SK-MEL-5 (cell line): ENCODE data around the gene PSENEN. TPM values are rescaled to one million over a fixed set of nuclear protein-coding genes. Genes with fewer than 3 reads are reported as not detected.

ENCODE experiments used
- DNase-seq: peaks from one replicate; pipeline ENCODE4 v3.0.0-alpha.2; 2016; ENCODE audit warnings: low read depth, low spot score
- in situ Hi-C: cut with HindIII; loops from 2 replicates; pipeline ENCODE4 v1.10.0; 2016; ENCODE audit warnings: low sequenced_read_pairs, high pct_unique_total_duplicates, low pct_unique_long_range_greater_than_20kb
- total RNA-seq: library from RNA; depleted of rRNA; stranded (reverse); fragments of >200 nt; shearing (Covaris generic); gene quantifications from 2 replicates; pipeline ENCODE4 v1.2.3, GENCODE V29; 2014

The PSENEN gene
- total RNA-seq, 1 experiment from 2014 or later, result 51.5 TPM

DNA sequence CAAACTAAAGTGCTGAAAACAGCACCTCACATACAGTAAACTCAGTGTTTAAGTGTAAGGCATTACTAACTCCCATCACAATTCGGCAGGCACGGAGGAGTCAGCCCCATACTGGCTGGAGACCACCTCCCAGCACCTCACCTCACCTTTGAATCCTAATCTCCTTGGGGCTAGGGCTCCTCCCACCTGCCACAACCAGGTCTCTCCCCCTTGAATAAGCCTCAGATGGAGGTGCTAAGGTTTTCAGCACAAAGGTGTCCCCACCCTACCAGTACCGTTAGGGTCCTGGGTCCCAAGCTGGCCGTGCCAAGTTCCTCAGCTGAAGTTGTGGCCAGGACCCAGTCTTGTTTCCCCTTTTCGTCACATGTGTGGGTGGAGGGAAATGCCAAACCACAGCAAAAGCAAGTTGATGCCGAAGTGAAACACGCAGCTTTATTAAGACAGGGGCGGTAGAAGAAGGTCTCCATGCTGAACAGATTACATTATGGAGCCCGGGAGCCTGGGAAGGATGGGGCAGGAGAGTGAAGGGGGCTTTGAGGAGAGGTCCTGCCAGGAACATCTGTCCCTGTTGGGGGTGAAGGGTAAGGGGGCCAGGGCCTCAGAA lies 3.2 kb upstream of the PSENEN start, which contains the start of gene IGFLR1:
TSS of gene IGFLR1 (minus strand) at position 332 of the 604 bp plus-strand sequence. CDS start 1,272 bp downstream, outside the sequence.
- in situ Hi-C loops, result no loop called here
- no peak for DNase-seq

DNA sequence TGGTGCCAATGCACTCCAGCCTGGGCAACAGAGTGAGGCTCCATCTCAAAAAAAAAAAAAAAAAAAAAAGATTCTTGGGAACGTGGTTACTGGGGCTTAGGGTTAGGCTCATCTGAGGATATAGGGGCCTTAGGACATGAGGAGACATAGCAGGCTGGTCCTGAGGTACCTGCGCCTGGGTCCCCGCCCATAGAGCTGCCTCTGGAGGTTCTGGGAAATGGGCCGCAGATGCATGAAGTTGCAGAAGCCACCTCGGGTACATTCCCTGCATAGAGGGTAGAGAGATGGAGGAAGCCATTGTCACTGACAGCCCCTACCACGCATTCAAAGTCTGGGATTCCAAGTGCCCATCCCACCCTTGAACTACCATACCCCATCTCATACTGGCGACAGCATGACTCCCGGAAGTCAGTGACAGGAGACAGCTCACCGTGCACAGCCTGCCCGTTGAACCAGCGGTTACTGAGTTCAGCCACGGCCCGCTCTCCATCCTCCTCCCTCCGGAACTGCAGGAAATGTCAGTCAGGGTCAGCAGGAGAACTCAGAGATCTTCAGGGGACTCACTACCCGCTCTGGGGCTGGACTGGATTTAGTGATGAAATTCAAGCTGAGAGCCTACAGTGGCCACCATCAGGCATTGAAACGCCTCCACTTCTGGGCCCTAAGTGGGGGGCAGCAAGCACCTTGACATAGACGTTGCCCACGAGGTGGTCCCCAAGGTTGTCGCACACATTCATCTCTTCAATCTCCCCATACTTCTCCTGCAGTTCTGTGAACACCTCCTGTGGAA lies 1.6 kb upstream of the PSENEN start:
- in situ Hi-C loops, result no loop called here
- no peak for DNase-seq

DNA sequence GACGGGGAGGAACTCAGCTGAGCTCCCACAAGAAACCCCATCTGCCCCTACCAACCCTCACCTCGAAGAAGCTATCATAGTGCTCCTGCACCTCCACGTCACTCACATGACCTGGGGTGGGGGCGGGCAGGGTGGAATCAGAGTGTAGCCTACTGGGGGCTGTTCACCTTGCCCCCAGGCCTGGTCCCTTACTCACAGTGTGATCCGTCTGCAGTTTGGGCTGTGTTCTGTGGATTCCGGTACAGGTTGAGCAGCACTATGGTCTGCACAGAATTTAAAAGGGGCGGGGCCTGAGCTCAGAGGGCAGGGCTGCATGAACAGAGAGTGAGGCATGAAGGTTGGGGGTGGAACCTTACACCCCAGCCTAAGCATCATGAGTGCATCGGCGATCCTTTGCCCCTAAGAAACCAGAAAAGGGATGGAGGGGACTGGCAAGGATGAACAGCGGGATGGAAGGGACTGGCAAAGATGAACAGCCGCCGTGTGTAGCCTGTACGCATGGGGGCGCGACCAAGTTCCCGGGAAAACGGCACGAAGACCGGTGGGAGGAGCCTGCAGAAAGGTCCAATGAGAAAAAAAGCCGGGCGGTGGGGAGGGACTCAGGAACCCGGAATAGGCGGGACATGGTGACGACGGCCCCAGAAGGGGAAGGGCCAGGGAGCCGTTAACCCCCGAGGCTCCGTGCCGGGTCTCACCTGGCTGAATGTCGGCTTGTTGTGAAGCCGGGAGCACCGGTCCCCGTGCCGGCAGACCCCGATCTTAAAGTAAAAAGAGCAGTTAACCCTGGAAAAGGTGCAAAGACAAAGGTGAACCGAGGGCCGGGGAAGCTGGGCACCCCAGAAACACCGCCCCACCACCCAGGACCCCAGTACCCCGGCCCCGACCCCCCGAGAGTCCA lies 772 bp upstream of the PSENEN start:
- in situ Hi-C loops, result no loop called here

DNA sequence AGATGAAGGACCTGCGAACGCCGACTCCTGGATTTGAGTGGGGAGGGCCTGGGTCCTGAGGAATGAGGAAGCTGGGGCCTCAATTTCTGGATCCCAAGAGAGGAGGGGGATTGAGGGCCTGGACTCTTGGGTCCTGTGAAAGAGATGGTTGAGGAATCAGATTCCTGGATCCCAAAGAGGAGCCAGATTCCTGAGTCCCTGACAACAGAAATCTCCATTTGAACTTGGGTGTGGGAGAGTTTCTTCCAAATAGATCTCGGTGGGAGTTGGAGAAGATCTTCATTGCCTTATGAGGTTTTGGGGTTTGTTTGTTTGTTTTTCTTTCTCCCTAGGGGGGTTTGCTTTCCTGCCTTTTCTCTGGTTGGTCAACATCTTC lies 624 bp downstream of the PSENEN start:
- DNase-seq, result no peak
- in situ Hi-C loops, result no loop called here

More for the DNA sequence above, 772 bp upstream of the PSENEN start:
- DNase-seq, result peak; percentile 97

DNA sequence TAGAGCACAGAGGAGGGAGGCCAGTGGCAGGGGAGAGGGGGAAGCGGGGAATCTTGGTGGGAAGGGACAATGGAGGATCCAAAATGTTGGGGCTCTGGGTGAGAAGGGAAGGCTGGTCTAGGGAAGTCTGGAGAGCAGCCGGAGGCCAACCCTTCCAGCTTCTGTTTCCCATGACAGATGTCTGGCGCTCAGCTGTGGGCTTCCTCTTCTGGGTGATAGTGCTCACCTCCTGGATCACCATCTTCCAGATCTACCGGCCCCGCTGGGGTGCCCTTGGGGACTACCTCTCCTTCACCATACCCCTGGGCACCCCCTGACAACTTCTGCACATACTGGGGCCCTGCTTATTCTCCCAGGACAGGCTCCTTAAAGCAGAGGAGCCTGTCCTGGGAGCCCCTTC lies 1.1 kb downstream of the PSENEN start:
- in situ Hi-C loops, result no loop called here

DNA sequence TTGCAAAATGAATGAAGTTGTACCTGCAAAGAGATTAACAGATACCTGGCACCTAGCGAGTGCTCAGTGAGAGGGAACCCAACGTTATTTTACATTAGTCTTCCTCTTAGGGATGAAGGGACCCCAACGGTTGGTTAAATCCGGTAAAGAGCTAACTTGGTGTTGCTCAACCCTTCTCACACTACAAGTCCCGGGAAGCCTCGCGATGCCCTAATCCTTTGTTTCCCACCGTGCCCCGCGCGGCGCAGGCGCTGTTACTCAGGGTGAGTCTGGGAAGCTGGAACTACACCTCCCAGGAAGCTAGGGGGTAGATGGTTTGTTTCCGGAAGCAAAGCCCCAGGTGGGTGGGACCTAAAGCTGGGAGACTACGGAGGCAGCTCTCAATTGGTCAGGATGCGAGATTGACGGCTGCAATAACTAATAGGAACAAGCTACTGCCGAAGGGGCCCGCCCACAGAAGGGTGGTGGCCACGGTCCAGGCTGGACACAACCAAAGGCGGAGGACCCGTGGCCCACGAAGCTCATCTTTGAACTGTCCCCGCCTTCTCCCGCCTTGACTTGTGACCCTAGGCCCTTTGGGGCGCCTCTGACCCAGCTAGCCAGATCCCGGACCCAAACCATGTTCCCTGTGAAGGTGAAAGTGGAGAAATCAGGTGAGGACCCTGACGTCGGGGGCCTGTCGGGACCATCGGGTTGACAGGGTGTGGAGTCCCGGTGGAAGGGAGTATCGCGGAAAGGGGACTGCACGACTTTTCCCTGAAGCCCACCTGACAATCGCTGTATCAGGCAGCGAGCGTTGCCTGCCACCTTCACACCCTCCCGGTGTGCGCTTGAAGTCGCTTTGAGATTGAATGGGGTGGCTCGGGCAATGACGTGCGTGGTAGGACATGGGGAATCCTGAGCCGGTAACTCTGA lies 2.9 kb downstream of the PSENEN start, which contains the start of gene LIN37:
TSS of gene LIN37 (plus strand) at position 471 of the 915 bp plus-strand sequence. CDS start at position 620, 149 bp downstream.
- peak; percentile 99 for DNase-seq
- in situ Hi-C loops, result no loop called here

More for the DNA sequence above, 1.1 kb downstream of the PSENEN start:
- no peak for DNase-seq

DNA sequence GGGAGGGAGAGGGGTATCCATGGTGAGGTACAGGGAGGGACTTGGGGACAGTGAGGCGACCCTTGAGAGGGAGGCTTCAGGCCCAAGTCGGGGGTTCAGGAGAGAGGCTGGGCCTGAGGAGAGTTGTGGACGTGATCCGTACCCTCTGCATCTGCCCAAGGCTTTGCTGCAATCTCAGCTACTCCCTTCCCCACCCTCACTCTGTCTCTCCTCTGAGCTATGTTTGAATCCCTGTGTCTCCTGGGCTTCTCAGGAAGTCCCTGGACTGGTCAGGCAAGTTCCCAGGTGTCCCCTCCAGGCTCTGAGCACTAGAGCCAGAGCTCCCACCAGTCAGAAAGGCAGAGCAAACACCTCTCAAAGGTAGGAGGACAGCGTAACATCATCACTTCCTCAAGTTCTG lies 4.7 kb downstream of the PSENEN start:
- no peak for DNase-seq
- in situ Hi-C loops, result no loop called here

DNA sequence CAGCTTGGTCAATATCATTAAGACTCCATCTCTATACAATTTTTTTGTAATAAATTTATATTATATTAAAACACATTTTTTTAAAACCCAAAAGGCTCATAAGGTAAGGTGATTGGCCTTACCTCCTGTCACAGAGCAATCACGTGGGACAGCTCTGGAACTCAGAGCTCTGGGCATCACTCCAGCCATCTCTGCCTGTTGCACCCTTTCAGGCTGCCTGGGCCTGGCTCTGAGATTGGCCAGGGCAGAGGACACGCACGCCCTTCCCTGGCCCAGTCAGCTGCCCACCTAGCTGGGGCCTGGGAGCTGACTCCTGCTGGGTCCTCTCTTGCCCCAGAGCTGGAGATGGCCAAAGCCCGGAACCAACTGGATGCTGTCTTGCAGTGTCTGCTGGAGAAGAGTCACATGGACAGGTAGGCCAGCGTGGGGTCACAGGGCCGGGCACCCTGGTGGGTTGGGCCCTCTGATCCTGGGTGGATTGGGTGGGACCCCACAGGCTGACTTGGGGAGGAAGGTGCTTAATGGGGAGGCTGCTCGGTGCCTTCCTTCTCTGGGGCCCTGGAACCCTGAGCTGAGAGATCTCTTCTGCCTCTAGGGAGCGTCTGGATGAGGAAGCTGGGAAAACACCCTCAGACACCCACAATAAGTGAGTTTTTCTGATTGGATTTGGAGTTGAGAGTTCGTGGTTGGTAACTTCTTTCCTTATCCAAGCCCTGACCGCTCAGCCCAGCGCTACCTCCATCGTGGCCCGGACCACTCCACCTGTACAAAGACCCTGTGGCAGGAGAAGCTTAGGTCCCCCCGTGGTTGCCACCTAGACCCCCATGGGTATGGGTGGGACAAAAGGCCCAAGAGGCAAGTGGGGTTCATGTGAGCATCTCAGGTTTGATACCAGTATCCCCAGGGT lies 6.6 kb downstream of the PSENEN start:
- in situ Hi-C loops, result no loop called here
- no peak for DNase-seq

DNA sequence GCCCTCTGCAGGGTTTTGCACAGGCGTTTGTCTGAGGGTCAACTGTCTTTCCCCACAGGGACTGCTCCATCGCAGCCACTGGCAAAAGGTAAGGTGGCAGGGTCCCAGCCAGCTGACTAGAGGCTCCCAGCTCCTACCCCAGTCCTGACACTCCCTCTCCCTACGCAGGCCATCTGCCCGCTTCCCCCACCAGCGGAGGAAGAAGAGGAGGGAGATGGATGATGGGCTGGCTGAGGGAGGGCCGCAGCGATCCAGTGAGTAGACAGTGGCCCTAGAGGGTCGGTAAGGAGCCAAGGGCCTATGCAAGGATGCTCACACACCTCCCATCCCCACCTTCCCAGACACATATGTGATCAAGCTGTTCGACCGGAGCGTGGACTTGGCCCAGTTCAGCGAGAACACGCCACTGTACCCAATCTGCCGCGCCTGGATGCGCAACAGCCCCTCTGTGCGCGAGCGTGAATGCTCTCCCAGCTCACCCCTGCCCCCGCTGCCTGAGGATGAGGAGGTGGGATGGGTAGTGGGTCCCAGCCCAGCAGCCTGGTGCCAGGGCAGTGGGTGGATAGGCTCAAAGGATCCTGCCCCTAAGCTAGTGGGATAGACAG lies 7.4 kb downstream of the PSENEN start:
- in situ Hi-C loops, result no loop called here
- DNase-seq, result no peak

DNA sequence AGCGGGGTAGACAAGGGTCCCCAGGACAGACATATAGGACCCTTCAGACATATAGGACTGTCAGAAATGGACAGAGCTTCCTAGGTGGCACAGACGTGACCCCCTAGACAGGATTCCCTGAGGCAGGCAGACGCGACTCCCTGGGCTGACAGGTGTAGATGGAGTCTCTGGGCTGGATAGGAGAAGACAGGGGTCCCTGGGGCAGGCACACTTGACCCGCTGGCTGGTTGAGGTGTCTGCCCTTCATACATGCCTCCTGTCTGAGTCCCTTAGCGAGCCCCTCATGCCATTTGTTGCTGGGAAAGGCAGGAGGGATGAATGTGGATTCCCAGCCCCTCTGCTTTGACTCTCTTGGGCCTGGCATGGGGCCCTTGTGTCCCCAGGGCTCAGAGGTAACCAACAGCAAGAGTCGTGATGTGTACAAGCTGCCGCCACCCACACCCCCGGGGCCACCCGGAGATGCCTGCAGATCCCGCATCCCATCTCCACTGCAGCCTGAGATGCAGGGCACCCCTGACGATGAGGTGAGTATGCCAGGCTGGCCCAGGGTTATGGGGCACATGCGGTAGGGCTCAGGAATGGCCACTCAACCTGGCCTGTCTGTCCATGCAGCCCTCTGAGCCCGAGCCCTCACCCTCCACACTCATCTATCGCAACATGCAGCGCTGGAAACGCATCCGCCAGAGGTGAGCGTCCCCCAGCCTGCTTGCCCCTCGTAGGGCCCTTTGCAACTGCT lies 8.4 kb downstream of the PSENEN start:
- in situ Hi-C loops, result no loop called here
- no peak for DNase-seq

DNA sequence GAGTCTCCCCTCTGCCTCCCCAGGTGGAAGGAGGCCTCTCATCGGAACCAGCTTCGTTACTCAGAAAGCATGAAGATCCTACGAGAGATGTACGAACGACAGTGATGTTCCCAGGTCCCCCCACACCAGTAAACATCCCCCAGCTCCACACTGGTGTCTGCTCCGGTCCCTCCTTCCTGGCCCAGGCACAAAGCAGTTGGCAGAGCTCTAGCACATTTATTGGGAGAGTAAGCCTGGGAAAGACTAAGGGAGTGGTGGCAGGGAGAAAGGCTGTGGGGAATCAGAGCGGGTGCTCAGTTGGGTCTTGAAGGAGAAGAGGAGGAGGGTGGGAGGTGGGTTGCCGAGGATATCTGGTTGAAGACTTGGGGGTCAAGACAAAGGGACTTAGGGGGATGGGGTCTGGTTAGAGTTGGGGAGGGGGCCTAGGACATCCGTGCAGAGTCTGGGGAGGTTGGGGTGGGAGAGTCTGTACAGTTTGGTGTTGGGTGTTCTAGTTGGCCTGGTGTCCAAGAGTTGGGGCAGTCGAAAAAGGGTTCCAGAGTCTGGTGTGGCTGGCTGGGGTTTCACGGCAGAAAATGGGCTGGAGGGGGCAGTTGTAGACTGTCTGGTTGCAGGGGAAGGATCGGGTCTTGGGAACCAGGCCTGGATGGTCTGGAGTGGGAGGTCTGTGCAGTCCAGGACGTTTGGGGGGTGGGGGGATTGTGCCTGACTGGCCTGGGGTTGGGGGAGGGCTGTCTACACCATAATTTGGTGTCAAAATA lies 9.1 kb downstream of the PSENEN start:
- in situ Hi-C loops, result no loop called here
- DNase-seq, result no peak

DNA sequence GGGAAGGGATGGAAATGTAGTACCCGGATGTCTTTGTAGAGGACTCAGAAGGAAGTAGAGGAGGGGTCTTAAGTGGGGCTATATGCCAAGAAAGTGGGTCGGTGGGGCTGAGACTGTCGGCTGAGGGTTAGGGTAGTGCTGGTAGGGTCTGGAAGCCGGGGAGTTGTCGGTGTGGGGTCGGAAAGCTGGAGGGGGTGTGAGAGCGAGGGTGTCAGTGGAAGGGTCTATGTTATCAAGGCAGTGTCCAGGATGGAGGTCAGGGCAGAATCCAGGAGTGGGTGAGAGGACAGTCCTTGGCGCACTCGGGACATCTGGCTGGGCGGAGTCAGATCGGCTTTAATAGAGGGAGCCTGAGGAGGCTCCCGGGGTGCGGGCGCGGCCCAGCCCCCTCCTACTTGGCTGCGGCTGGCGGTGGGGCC lies 9.7 kb downstream of the PSENEN start:
- in situ Hi-C loops, result no loop called here
- DNase-seq, result no peak

DNA sequence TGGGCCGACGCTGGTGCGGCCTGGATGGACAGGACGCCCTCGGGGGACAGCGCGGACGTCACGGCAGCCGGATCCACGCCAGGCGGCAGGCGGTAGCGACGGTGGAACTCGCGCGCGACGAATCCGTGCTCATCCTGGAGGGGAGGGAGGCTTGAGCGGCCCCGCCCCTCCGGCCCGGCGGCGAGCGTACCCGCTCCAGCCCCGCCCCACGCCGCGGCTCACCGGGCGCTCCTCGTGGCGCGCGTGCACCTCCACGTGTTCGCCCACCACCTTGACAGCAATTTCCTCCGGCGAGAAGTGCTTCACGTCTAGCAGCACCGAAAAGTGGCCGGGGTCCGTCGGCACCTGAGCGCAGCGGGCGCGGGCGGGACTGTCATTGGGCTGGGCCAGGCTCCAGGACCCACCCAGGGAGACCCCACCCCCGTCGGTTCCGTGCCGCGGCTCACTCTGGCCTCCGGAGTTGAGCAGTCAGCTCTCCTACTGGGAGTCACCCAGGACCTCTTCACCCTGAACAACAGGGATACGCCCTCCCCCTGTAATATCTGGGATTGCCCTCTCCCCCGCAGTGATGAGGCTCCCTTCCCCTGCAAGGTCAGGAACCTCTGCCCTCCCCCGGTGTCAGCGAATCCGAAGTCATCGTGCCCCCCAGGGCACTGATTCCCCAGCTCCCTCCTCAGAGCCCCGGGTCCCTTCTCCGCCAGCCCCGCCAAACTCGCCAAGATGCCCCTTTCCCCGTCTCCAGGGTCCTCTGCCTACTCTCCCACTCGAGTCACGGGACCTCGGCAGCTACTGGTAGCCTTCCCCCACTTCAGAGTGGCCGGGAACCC lies 10.3 kb downstream of the PSENEN start:
- no peak for DNase-seq
- in situ Hi-C loops, result no loop called here
